CD4-positive, alpha-beta T cell (primary cell): ENCODE measurements around the gene RHOF. TPM values are rescaled to one million over a fixed set of nuclear protein-coding genes. Genes with fewer than 3 reads are reported as not detected.
A peak's percentile ranks its signal among the peaks of the same experiment; 100 is the strongest.

Source experiments
- ATAC-seq: fragments of 200-7000 bp; cut with Tn5 transposase; one replicate; pipeline ENCODE4 v1.10.0; 2022; ENCODE audit warnings: mild to moderate bottlenecking; ENCODE audit not compliant: poor library complexity
- CTCF ChIA-PET: fragments of 350-600 bp; sonication (Branson Sonifier 250); formaldehyde crosslinking; loops from one replicate; lab custom pipeline; 2021; ENCODE audit warnings: antibody characterized with exemption, inconsistent platforms; lab: Charles Lee
- POLR2A ChIA-PET: fragments of 350-600 bp; sonication (Branson Sonifier 250); formaldehyde crosslinking; loops from one replicate; lab custom pipeline; 2021; ENCODE audit warnings: antibody characterized with exemption, inconsistent platforms; lab: Charles Lee
- DNase-seq, 14 experiments: peaks; one replicate each; pipeline ENCODE4 v3.0.0-alpha.2; 2013 to 2020; ENCODE audit warnings: mixed read lengths in 2 of 14
- H3K27ac ChIP-seq, 2 donors: one replicate each; pipeline versions ENCODE4 v1.5.1 to v1.7.0; 2013; ENCODE audit warnings: low read length in 2 of 2, low read depth in 1 of 2, mild to moderate bottlenecking in 1 of 2
- H3K27me3 ChIP-seq, 2 experiments: 1 replicate in 1 of 2; 2 replicates in 1 of 2; pipeline versions ENCODE4 v1.6.1 to v1.7.0; 2013; ENCODE audit warnings: low read length in 2 of 2, control low read depth in 1 of 2, mild to moderate bottlenecking in 1 of 2, moderate library complexity in 1 of 2; ENCODE audit not compliant: insufficient read depth in 2 of 2, control insufficient read depth in 1 of 2
- H3K36me3 ChIP-seq: one replicate; pipeline ENCODE4 v1.6.1; 2013; ENCODE audit warnings: low read length, control low read depth; ENCODE audit not compliant: insufficient read depth
- H3K4me1 ChIP-seq: one replicate; pipeline ENCODE4 v1.6.1; 2013; ENCODE audit warnings: low read length, control low read depth; ENCODE audit not compliant: insufficient read depth
- H3K4me3 ChIP-seq: one replicate; pipeline ENCODE4 v1.5.1; 2013; ENCODE audit warnings: mild to moderate bottlenecking, low read length, moderate library complexity
- H3K9me3 ChIP-seq, 2 experiments: 1 replicate in 1 of 2; 2 replicates in 1 of 2; pipeline versions ENCODE4 v1.6.1 to v1.7.0; 2013; ENCODE audit warnings: low read length in 2 of 2, mild to moderate bottlenecking in 2 of 2, control low read depth in 1 of 2, moderate library complexity in 1 of 2; ENCODE audit not compliant: control insufficient read depth in 1 of 2, insufficient read depth in 1 of 2
- H3K27ac Mint-ChIP-seq: one replicate; pipeline ENCODE4 v1.8.0; 2020; ENCODE audit warnings: mixed read lengths
- H3K27me3 Mint-ChIP-seq: one replicate; pipeline ENCODE4 v1.8.0; 2021; ENCODE audit warnings: mixed read lengths
- H3K36me3 Mint-ChIP-seq: one replicate; pipeline ENCODE4 v1.8.0; 2021; ENCODE audit warnings: low read depth, mixed read lengths
- H3K4me1 Mint-ChIP-seq: one replicate; pipeline ENCODE4 v1.8.0; 2021; ENCODE audit warnings: low read depth, mixed read lengths
- H3K4me3 Mint-ChIP-seq: one replicate; pipeline ENCODE4 v1.8.0; 2020; ENCODE audit warnings: mild to moderate bottlenecking, mixed read lengths
- H3K9me3 Mint-ChIP-seq: one replicate; pipeline ENCODE4 v1.8.0; 2020; ENCODE audit warnings: mixed read lengths
- CTCF ChIP-seq: fragments of 200-600 bp; IDR thresholded peaks from one replicate; pipeline ENCODE4 v1.8.0; 2022; ENCODE audit warnings: antibody characterized with exemption, mild to moderate bottlenecking
- intact Hi-C, 2 experiments: fragments of 100-400 bp; cut with DNase I in 1 of 2; cut with micrococcal nuclease in 1 of 2; formaldehyde crosslinking; loops; one replicate each; pipeline versions ENCODE4 v1.15.1 to v1.9.0; 2023 to 2025; cut with DNase I, micrococcal nuclease
- total RNA-seq, 174 experiments: library from RNA in 2 of 174; stranded (reverse) in 2 of 174; gene quantifications; one replicate each; pipeline ENCODE4 v1.2.3 and lab custom pipeline; 2021 to 2026

RHOF gene
- total RNA-seq, 2 experiments from 2014 or later, result 155 to 164 TPM

GRCh38 chr12:121839106-121839992 is 45.9 kb upstream of the RHOF start:
- ChIA-PET POLR2A (interaction anchor here (0.6 to 3.4 kb wide), 8 partner anchors 11 to 52 kb away, joined by 3 to 22 read pairs (median 4); partner anchors contain the start of genes PSMD9, RHOF and SETD1B), CTCF (interaction anchor here (0.7 to 4.5 kb wide), 6 partner anchors 11 to 213 kb away, joined by 3 to 44 read pairs (median 6); partner anchors contain the start of genes ORAI1, PSMD9 and RHOF)
- Mint-ChIP-seq H3K27me3 (no peaks in the 10 kb centered on the region), H3K4me3 (peak overlapping the region; percentile 94), H3K4me1 (peaks cover 14% of the 10 kb centered on the region), H3K27ac (peak overlapping the region; percentile 77), H3K9me3 (no peaks in the 10 kb centered on the region), H3K36me3 (no peaks in the 10 kb centered on the region)
- Histone ChIP-seq H3K27ac (peak overlapping the region; percentile 21 to 44), H3K36me3 (no peaks in the 10 kb centered on the region), H3K9me3 (no peaks in the 10 kb centered on the region), H3K4me3 (peak overlapping the region; percentile 85), H3K27me3 (no peaks in the 10 kb centered on the region), H3K4me1 (peaks cover 18% of the 10 kb centered on the region)
- ATAC-seq (peak; percentile 97), DNase-seq (peak; percentile 99 to 100 (median 100))
- intact Hi-C loops, result loop anchor here (1.0 to 5.0 kb wide), 4 partner anchors 45 to 127 kb away; partner anchors contain the start of genes PSMD9 (in 2 of the 2) and TMEM120B (in 1 of the 2)
- TF ChIP-seq CTCF, result peak; percentile 54

GRCh38 chr12:121838126-121838525 is 44.6 kb upstream of the RHOF start:
- Histone ChIP-seq H3K4me3 (no peak overlapping the region), H3K36me3 (no peaks in the 10 kb centered on the region), H3K27me3 (no peaks in the 10 kb centered on the region), H3K27ac (no peak overlapping the region), H3K4me1 (peaks cover 18% of the 10 kb centered on the region), H3K9me3 (no peaks in the 10 kb centered on the region)
- intact Hi-C loops, result loop anchor here (2.0 to 5.0 kb wide), 3 partner anchors 43 to 125 kb away; partner anchors contain the start of genes PSMD9 (in 1 of the 2) and TMEM120B (in 1 of the 2)
- no peaks in the 10 kb centered on the region for H3K27me3 Mint-ChIP-seq
- peaks cover 14% of the 10 kb centered on the region for H3K4me1 Mint-ChIP-seq
- H3K4me3 Mint-ChIP-seq, result peak overlapping the region; percentile 30
- no peak overlapping the region for H3K27ac Mint-ChIP-seq
- TF ChIP-seq CTCF, result no peak
- peaks cover 3% of the 10 kb centered on the region for H3K36me3 Mint-ChIP-seq
- ATAC-seq, result no peak
- no peak for DNase-seq
- POLR2A ChIA-PET, result interaction anchor here (0.5 to 3.4 kb wide), 5 partner anchors 10 to 213 kb away, joined by 3 to 22 read pairs (median 4); partner anchors contain the start of gene TMEM120B
- CTCF ChIA-PET, result interaction anchor here (1.1 to 4.5 kb wide), 4 partner anchors 9 to 61 kb away, joined by 4 to 44 read pairs (median 14); partner anchors contain the start of gene RHOF
- no peaks in the 10 kb centered on the region for H3K9me3 Mint-ChIP-seq

- H3K36me3 Mint-ChIP-seq, result peaks cover 3% of the 10 kb centered on the region
- H3K4me3 Mint-ChIP-seq, result no peak overlapping the region
- ATAC-seq (no peak), DNase-seq (no peak)
- Histone ChIP-seq H3K27me3 (no peaks in the 10 kb centered on the region), H3K9me3 (no peaks in the 10 kb centered on the region), H3K27ac (no peak overlapping the region), H3K36me3 (no peaks in the 10 kb centered on the region), H3K4me1 (peaks cover 18% of the 10 kb centered on the region), H3K4me3 (no peak overlapping the region)
- H3K27me3 Mint-ChIP-seq, result no peaks in the 10 kb centered on the region
- no peak for TF ChIP-seq CTCF
- no peaks in the 10 kb centered on the region for H3K9me3 Mint-ChIP-seq
- ChIA-PET CTCF (interaction anchor here (2.5 to 4.5 kb wide), 3 partner anchors 9 to 43 kb away, joined by 9 to 44 read pairs (median 18); partner anchors contain the start of gene RHOF), POLR2A (interaction anchor here (0.5 to 3.4 kb wide), 5 partner anchors 12 to 213 kb away, joined by 3 to 22 read pairs (median 4); partner anchors contain the start of gene TMEM120B)
- H3K4me1 Mint-ChIP-seq, result peaks cover 14% of the 10 kb centered on the region
- intact Hi-C loops, result loop anchor here (2.0 to 5.0 kb wide), 3 partner anchors 43 to 125 kb away; partner anchors contain the start of genes PSMD9 (in 1 of the 2) and TMEM120B (in 1 of the 2)
- H3K27ac Mint-ChIP-seq, result no peak overlapping the region
Observed at GRCh38 chr12:121837680-121838079, 44.2 kb upstream of the RHOF start.
